ENCODE measurements around the gene MYB. TPM values are rescaled to one million over a fixed set of nuclear protein-coding genes. Genes with fewer than 3 reads are reported as not detected.

MYB gene
- total and polyA plus RNA-seq, 2 donors from 2014 or later, result 1.3 TPM; not detected in 1

Small RNAs within 50 kb of the gene (microRNA-seq; reads per million reads assigned to microRNA genes)
- gene MIR548A2, result not detected

Other genes with a start within 250 kb of the MYB start
- 11.2 TPM for gene ALDH8A1, start 231.2 kb upstream of the MYB start, total RNA-seq
- 56.7 TPM for gene ALDH8A1, start 231.2 kb upstream of the MYB start, polyA plus RNA-seq (ENCODE audit: insufficient read depth, low read depth, low replicate concordance)
- 59.1 TPM for gene HBS1L, start 126.5 kb upstream of the MYB start, total RNA-seq
- 21.0 TPM for gene HBS1L, start 126.5 kb upstream of the MYB start, polyA plus RNA-seq (ENCODE audit: insufficient read depth, low read depth, low replicate concordance)